Aorta (tissue), 5 donors: ENCODE results near the gene NPDC1. TPM values are rescaled to one million over a fixed set of nuclear protein-coding genes. Genes with fewer than 3 reads are reported as not detected.
"Not testable (repeated sequence)": the region's sequence is repeated elsewhere in the genome, so short reads cannot be mapped to it uniquely, and the experiment has no call there.

Source experiments
- ATAC-seq: fragments of 200-7000 bp; cut with Tn5 transposase; one replicate; pipeline ENCODE4 v1.9.1; 2022; ENCODE audit warnings: moderate library complexity; ENCODE audit not compliant: low FRiP score
- DNase-seq, 2 donors: peaks; one replicate each; pipeline ENCODE4 v3.0.0-alpha.2; 2020
- H3K27ac ChIP-seq, 2 donors: one replicate each; pipeline ENCODE4 v1.5.1; 2013; ENCODE audit warnings: low read length in 2 of 2, mild to moderate bottlenecking in 2 of 2, moderate library complexity in 2 of 2, control low read depth in 1 of 2, inconsistent platforms in 1 of 2, low read depth in 1 of 2
- H3K27me3 ChIP-seq, 2 donors: one replicate each; pipeline ENCODE4 v1.6.1; 2013; ENCODE audit warnings: control low read depth in 1 of 2, low read length in 1 of 2, mild to moderate bottlenecking in 1 of 2, moderate library complexity in 1 of 2; ENCODE audit not compliant: insufficient read depth in 2 of 2, control insufficient read depth in 1 of 2
- H3K36me3 ChIP-seq, 2 donors: one replicate each; pipeline ENCODE4 v1.6.1; 2013; ENCODE audit warnings: control low read depth in 1 of 2, low read length in 1 of 2, mild to moderate bottlenecking in 1 of 2; ENCODE audit not compliant: insufficient read depth in 2 of 2, control insufficient read depth in 1 of 2
- H3K4me1 ChIP-seq, 2 donors: one replicate each; pipeline ENCODE4 v1.6.1; 2013; ENCODE audit warnings: low read length in 2 of 2, control low read depth in 1 of 2, mild to moderate bottlenecking in 1 of 2, moderate library complexity in 1 of 2; ENCODE audit not compliant: insufficient read depth in 2 of 2, control insufficient read depth in 1 of 2
- H3K4me3 ChIP-seq, 2 donors: one replicate each; pipeline ENCODE4 v1.5.1; 2013; ENCODE audit warnings: low read length in 2 of 2, control low read depth in 1 of 2, mild to moderate bottlenecking in 1 of 2
- H3K9me3 ChIP-seq: one replicate; pipeline ENCODE4 v1.6.1; 2013; ENCODE audit warnings: mild to moderate bottlenecking, low read length; ENCODE audit not compliant: control insufficient read depth
- WGBS, 2 donors: extraction: QIAGEN DNeasy Blood & Tissue Kit; methylation state at CpG; one replicate each; pipeline ENCODE4 v1.1.7; 2013; 5-methylcytosine and 5-hydroxymethylcytosine counted together
- intact Hi-C, 2 donors: fragments of 100-400 bp; cut with DNase I; formaldehyde crosslinking; loops; one replicate each; pipeline versions ENCODE4 v1.14.2 to v1.15.0; 2022
- polyA plus RNA-seq, 2 donors: library from polyadenylated mRNA; stranded (reverse); fragments of 200-250 nt; gene quantifications; one replicate each; pipeline ENCODE4 v1.2.3, GENCODE V29; 2013
- total RNA-seq, 2 donors: library from RNA; stranded (reverse); fragmentation: NEBNext Ultra II Directional; extraction: Animal tissue kit (Norgen Biotek cat#: 25700); gene quantifications; one replicate each; pipeline ENCODE4 v1.2.1, GENCODE V29; 2021
- donor health status: healthy with polysubstance abuse.
- donor health status: Bipolar disorder and iron deficiency.
- donor health status: DM: no; HTN: no; CAD: no.
- donor health status: DM: no; HTN: no; CAD: no.
- donor health status: DM: yes; HTN: yes; CAD: no.

NPDC1 gene
- total and polyA plus RNA-seq, 4 donors: 26.5 to 217 (median 145) TPM

GRCh38 chr9:137037483-137037882, 8.5 kb downstream of the NPDC1 start:
- WGBS, 2 donors: 84 to 85% methylated on average over 10 of the region's 10 CpGs
- Histone ChIP-seq H3K27me3 (no peaks in the 10 kb centered on the region), H3K4me3 (no peak overlapping the region), H3K4me1 (no peaks in the 10 kb centered on the region), H3K27ac (no peak overlapping the region), H3K9me3 (no peaks in the 10 kb centered on the region), H3K36me3 (no peaks in the 10 kb centered on the region)
- DNase-seq: no peak
- intact Hi-C loops: no loop called here
- no peak for ATAC-seq

- DNase-seq (no peak), ATAC-seq (no peak)
- Histone ChIP-seq H3K27ac (no peak overlapping the region), H3K27me3 (no peaks in the 10 kb centered on the region), H3K9me3 (no peaks in the 10 kb centered on the region), H3K4me3 (no peak overlapping the region), H3K36me3 (no peaks in the 10 kb centered on the region), H3K4me1 (no peaks in the 10 kb centered on the region)
- 72 to 84% methylated on average over 13 of the region's 13 CpGs for WGBS, 2 donors
- intact Hi-C loops: no loop called here
Measured at GRCh38 chr9:137037035-137037434, 8.9 kb downstream of the NPDC1 start.

- ATAC-seq (no peak), DNase-seq (no peak)
- Histone ChIP-seq H3K4me1 (no peaks in the 10 kb centered on the region), H3K27ac (no peak overlapping the region), H3K9me3 (no peaks in the 10 kb centered on the region), H3K4me3 (no peak overlapping the region), H3K36me3 (no peaks in the 10 kb centered on the region), H3K27me3 (no peaks in the 10 kb centered on the region)
- WGBS, 2 donors: 61 to 71% methylated on average over 8 of the region's 8 CpGs
- intact Hi-C loops: loop anchor here (1.0 to 2.0 kb wide), 2 partner anchors 249 kb away; no protein-coding TSS in a partner anchor
Measured at GRCh38 chr9:137035937-137036336, 10.0 kb downstream of the NPDC1 start.

GRCh38 chr9:137035507-137035834, 10.5 kb downstream of the NPDC1 start:
- H3K9me3 ChIP-seq: no peaks in the 10 kb centered on the region

GRCh38 chr9:137034709-137035506, 11.1 kb downstream of the NPDC1 start:
- Histone ChIP-seq H3K36me3 (no peaks in the 10 kb centered on the region), H3K9me3 (no peaks in the 10 kb centered on the region), H3K4me1 (no peaks in the 10 kb centered on the region), H3K27me3 (no peaks in the 10 kb centered on the region), H3K27ac (no peak overlapping the region), H3K4me3 (no peak overlapping the region)
- ATAC-seq (peak; percentile 83), DNase-seq (peak; percentile 89 to 94)
- WGBS, 2 donors: 17 to 21% methylated on average over 24 of the region's 24 CpGs
- intact Hi-C loops: loop anchor here (1.0 to 5.0 kb wide), 4 partner anchors 83 to 248 kb away; partner anchors contain the start of genes C8G (in 1 of the 2) and LCN12 (in 1 of the 2)

More at GRCh38 chr9:137035507-137035834, 10.5 kb downstream of the NPDC1 start:
- DNase-seq: no peak
- intact Hi-C loops: loop anchor here (1.0 to 2.0 kb wide), 2 partner anchors 248 to 249 kb away; no protein-coding TSS in a partner anchor
- H3K4me1 ChIP-seq: no peaks in the 10 kb centered on the region
- H3K36me3 ChIP-seq: no peaks in the 10 kb centered on the region
- 22 to 25% methylated on average over 9 of the region's 9 CpGs for WGBS, 2 donors
- H3K27ac ChIP-seq: no peak overlapping the region
- ATAC-seq: no peak
- H3K4me3 ChIP-seq: no peak overlapping the region
- no peaks in the 10 kb centered on the region for H3K27me3 ChIP-seq

- H3K36me3 ChIP-seq: no peaks in the 10 kb centered on the region
- no peak for ATAC-seq
- 55 to 65% methylated on average over 13 to 15 of the region's 15 CpGs for WGBS, 2 donors
- H3K27ac ChIP-seq: no peak overlapping the region
- H3K9me3 ChIP-seq: no peaks in the 10 kb centered on the region
- intact Hi-C loops: loop anchor here (2.0 to 5.0 kb wide), 3 partner anchors 82 to 247 kb away; partner anchors contain the start of genes C8G (in 1 of the 2) and LCN12 (in 1 of the 2)
- no peaks in the 10 kb centered on the region for H3K4me1 ChIP-seq
- DNase-seq: peak in 1 of 2 donors; percentile 74
- no peaks in the 10 kb centered on the region for H3K27me3 ChIP-seq
- no peak overlapping the region for H3K4me3 ChIP-seq
Measured at GRCh38 chr9:137034039-137034708, 11.8 kb downstream of the NPDC1 start.

- not testable (repeated sequence) for H3K9me3 ChIP-seq, ATAC-seq, H3K27ac ChIP-seq, H3K36me3 ChIP-seq, H3K4me1 ChIP-seq, H3K4me3 ChIP-seq, DNase-seq, H3K27me3 ChIP-seq
- intact Hi-C loops: loop anchor here (5.0 kb wide), 2 partner anchors 81 to 86 kb away; partner anchors contain the start of genes C8G (in 1 of the 2) and LCN12 (in 1 of the 2)
- WGBS, 2 donors: 94 to 96% methylated on average over 5 of the region's 5 CpGs
Measured at GRCh38 chr9:137033481-137033880, 12.5 kb downstream of the NPDC1 start.

GRCh38 chr9:137032858-137033257, 13.1 kb downstream of the NPDC1 start:
- DNase-seq (peak in 1 of 2 donors; percentile 89), ATAC-seq (no peak)
- intact Hi-C loops: loop anchor here (5.0 kb wide), 2 partner anchors 81 to 86 kb away; partner anchors contain the start of genes C8G (in 1 of the 2) and LCN12 (in 1 of the 2)
- Histone ChIP-seq H3K36me3 (no peaks in the 10 kb centered on the region), H3K27me3 (no peaks in the 10 kb centered on the region), H3K4me3 (no peak overlapping the region), H3K27ac (no peak overlapping the region), H3K9me3 (no peaks in the 10 kb centered on the region), H3K4me1 (no peaks in the 10 kb centered on the region)
- WGBS, 2 donors: 85 to 89% methylated on average over 10 of the region's 10 CpGs
